Retina (tissue), 1 donor: ENCODE measurements around the gene PDE6C.

ENCODE experiments used
- DNase-seq: peaks from one replicate; pipeline ENCODE4 v3.0.0-alpha.2; 2016

Gene PDE6C

DNA sequence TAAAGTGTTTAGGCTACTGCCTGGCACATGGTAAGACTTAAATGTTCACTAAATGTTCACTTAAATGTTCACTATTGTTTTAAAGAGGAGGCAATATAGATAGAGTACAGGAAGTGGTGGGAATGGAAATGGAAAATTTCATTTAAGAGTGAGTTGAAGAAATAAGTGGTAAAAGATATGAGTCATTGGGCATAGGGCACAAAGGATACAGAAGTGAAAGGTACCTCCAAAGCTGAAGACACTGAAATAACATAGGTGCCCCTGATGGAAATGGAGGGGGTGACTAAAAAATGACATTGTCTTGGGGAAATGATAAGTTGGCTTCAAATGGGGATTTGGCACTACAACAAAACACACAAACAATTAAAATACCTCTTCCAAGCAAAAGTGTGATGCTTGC lies 95.3 kb downstream of the PDE6C start:
- no peak for DNase-seq

- DNase-seq, result no peak
These were observed 98.1 kb downstream of the PDE6C start for GRCh38 chr10:93710333-93710909.

DNA sequence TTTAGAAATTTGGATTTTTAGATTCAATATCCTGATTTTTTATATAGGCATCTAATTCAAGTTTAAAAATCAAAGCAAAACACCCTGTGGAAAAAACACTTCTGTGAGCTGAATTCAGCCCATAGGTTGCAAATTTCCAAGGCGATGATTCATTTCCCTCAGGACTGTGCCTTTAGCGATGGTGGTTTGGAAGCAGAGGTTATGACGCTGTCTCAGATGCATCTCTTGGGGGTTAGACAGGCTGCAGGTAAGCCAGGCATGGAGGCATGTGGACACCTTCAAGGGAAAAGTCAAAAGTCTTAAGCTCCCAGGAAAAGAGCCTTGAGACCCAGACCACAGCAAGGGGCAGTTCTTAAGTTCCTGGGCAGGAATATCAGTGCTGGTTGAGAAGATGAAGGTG lies 99.6 kb downstream of the PDE6C start:
- DNase-seq, result no peak

DNA sequence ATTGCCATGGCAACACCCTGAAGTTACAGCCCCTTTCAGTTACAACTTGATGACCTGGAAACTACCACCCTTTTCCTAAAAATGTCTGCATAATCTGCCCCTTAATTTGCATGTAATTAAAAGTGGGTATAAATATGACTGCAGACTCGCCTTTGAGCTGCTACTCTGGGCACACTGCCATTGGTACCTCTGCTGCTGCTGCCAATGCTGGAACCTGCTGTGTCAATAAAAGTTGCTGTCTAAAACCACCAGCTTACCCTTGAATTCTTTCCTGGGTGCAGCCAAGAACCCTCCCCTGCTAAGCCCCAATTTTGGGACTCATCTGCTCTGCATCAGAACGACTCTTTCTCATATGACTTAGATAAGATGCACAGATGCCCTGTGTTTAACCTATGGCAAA lies 100.3 kb downstream of the PDE6C start:
- DNase-seq, result no peak

GRCh38 chr10:93715345-93715744 lies 103.0 kb downstream of the PDE6C start:
- DNase-seq, result no peak
